ENCODE results near the gene ATP5F1E. TPM values are rescaled to one million over a fixed set of nuclear protein-coding genes. Genes with fewer than 3 reads are reported as not detected.

Gene ATP5F1E
- total RNA-seq, 2 donors from 2014 or later = 16.2 to 16.6 TPM

DNA sequence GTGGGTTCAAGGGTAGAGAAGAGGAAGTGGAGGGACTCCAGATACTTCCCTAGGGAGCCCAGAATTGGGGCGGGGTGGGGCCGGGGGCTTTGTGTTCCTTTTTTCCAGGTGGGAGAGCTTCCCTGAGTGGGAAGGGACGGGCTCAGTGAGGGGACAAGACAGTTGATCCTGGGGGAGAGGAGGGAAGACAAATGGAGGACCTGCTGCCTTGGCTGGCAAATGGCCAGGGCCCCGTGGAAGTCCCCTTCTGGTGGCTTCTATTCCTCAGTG is 27.7 kb downstream of the ATP5F1E start:
- H3K27me3 ChIP-seq = no peaks in the 10 kb centered on the region
- ATAC-seq = no peak
- peak in 2 of 4 donors; percentile 39 to 61 for DNase-seq
- H3K9me3 ChIP-seq = no peaks in the 10 kb centered on the region
- intact Hi-C loops (cut with DNase I) = no loop called here
- no peak for TF ChIP-seq CTCF (IDR thresholded peaks at IDR 0.05)
- no peak for TF ChIP-seq POLR2A (IDR thresholded peaks at IDR 0.05)
- peaks cover 29% of the 10 kb centered on the region for H3K4me1 ChIP-seq
- H3K36me3 ChIP-seq (replicated peaks in 1 of 2; ENCODE audit: insufficient read depth in 1 of 2, low read depth in 2 of 2) = peaks cover 0 to 6% of the 10 kb centered on the region in 2 donors
- peak overlapping the region in 2 of 4 donors; percentile 30 to 81 for H3K27ac ChIP-seq
- 57 to 62% methylated on average over 4 of the region's 4 CpGs for whole genome bisulfite sequencing, 2 donors
- H3K4me3 ChIP-seq = no peak overlapping the region

- ATAC-seq (no peak), DNase-seq (no peak)
- H3K36me3 ChIP-seq (replicated peaks in 1 of 2; ENCODE audit: insufficient read depth in 1 of 2, low read depth in 2 of 2) = peaks cover 0 to 6% of the 10 kb centered on the region in 2 donors
- no peaks in the 10 kb centered on the region for H3K9me3 ChIP-seq
- H3K4me1 ChIP-seq = peaks cover 29% of the 10 kb centered on the region
- TF ChIP-seq POLR2A (IDR thresholded peaks at IDR 0.05) = no peak
- TF ChIP-seq CTCF (IDR thresholded peaks at IDR 0.05) = no peak
- 76 to 79% methylated on average over 16 of the region's 16 CpGs for WGBS, 2 donors
- intact Hi-C loops (cut with DNase I) = no loop called here
- H3K4me3 ChIP-seq = no peak overlapping the region
- H3K27ac ChIP-seq = peak overlapping the region in 2 of 4 donors; percentile 30 to 81
- H3K27me3 ChIP-seq = no peaks in the 10 kb centered on the region
Measured at GRCh38 chr20:59003836-59004492, 28.2 kb downstream of the ATP5F1E start.

- ATAC-seq (no peak), DNase-seq (no peak)
- TF ChIP-seq POLR2A (IDR thresholded peaks at IDR 0.05) = no peak
- no peak for TF ChIP-seq CTCF (IDR thresholded peaks at IDR 0.05)
- H3K27ac ChIP-seq = no peak overlapping the region
- 89 to 91% methylated on average over 16 to 17 of the region's 17 CpGs for WGBS, 2 donors
- H3K27me3 ChIP-seq = no peaks in the 10 kb centered on the region
- H3K4me1 ChIP-seq = peaks cover 29% of the 10 kb centered on the region
- intact Hi-C loops (cut with DNase I) = no loop called here
- H3K36me3 ChIP-seq (replicated peaks in 1 of 2; ENCODE audit: insufficient read depth in 1 of 2, low read depth in 2 of 2) = peaks cover 0 to 9% of the 10 kb centered on the region in 2 donors
- no peak overlapping the region for H3K4me3 ChIP-seq
- H3K9me3 ChIP-seq = no peaks in the 10 kb centered on the region
Measured at GRCh38 chr20:59002874-59003399, 29.2 kb downstream of the ATP5F1E start.

DNA sequence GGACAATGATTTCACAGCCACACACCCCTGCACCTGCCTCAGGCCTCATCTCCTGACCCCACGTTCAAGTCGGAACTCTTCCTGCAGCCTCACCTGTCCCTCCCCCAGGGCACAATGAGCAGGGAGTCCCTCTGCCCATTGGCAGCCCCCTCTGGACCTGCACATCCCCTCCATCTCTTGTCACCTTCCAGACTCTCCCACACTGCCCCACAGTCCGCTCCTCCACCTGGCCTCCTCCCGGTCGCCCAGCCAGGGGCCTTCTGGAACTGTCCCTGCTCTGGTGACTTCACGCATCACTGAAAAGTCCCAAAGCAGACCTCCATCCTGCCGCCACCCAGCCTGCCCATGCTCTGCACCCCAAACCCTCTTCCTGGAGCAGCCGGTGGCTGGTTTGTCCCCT is 29.7 kb downstream of the ATP5F1E start:
- H3K27ac ChIP-seq = no peak overlapping the region
- TF ChIP-seq POLR2A (IDR thresholded peaks at IDR 0.05) (peak in 1 of 3 donors; percentile 6), CTCF (IDR thresholded peaks at IDR 0.05) (no peak)
- H3K4me1 ChIP-seq = peaks cover 26% of the 10 kb centered on the region
- H3K36me3 ChIP-seq (replicated peaks in 1 of 2; ENCODE audit: insufficient read depth in 1 of 2, low read depth in 2 of 2) = peaks cover 0 to 9% of the 10 kb centered on the region in 2 donors
- H3K9me3 ChIP-seq = no peaks in the 10 kb centered on the region
- H3K4me3 ChIP-seq = no peak overlapping the region
- no peaks in the 10 kb centered on the region for H3K27me3 ChIP-seq
- intact Hi-C loops (cut with DNase I) = no loop called here
- ATAC-seq (no peak), DNase-seq (no peak)
- WGBS, 2 donors = 83 to 92% methylated on average over 7 to 8 of the region's 8 CpGs
